Hepatocyte (in vitro differentiated cells): Measurements from ENCODE around the gene ANKRD39. TPM values are rescaled to one million over a fixed set of nuclear protein-coding genes. Genes with fewer than 3 reads are reported as not detected.

Experiments used
- DNase-seq: peaks from one replicate; pipeline ENCODE4 v3.0.0-alpha.2; 2016; ENCODE audit warnings: low spot score
- H2AFZ ChIP-seq: fragments of 200-600 bp; sonication (generic); 2 replicates; pipeline ENCODE4 v1.6.0; 2016; ENCODE audit warnings: antibody characterized with exemption, mild to moderate bottlenecking
- H3K27ac ChIP-seq: fragments of 200-600 bp; sonication (generic); 2 replicates; pipeline ENCODE4 v1.5.1; 2016; ENCODE audit warnings: mild to moderate bottlenecking
- H3K27me3 ChIP-seq: fragments of 200-600 bp; sonication (generic); 2 replicates; pipeline ENCODE4 v1.6.1; 2016
- H3K36me3 ChIP-seq: fragments of 200-600 bp; sonication (generic); replicated peaks from 2 replicates; pipeline ENCODE4 v1.5.1; 2016; ENCODE audit warnings: low read depth; ENCODE audit not compliant: insufficient read depth
- H3K4me1 ChIP-seq: fragments of 200-600 bp; sonication (generic); 2 replicates; pipeline ENCODE4 v1.5.1; 2016; ENCODE audit warnings: mild to moderate bottlenecking, moderate library complexity; ENCODE audit not compliant: insufficient read depth
- H3K4me2 ChIP-seq: fragments of 200-600 bp; sonication (generic); 2 replicates; pipeline ENCODE4 v1.6.0; 2016
- H3K4me3 ChIP-seq: fragments of 200-600 bp; sonication (generic); 2 replicates; pipeline ENCODE4 v1.5.1; 2016; ENCODE audit warnings: mild to moderate bottlenecking
- H3K79me2 ChIP-seq: fragments of 200-600 bp; sonication (generic); 2 replicates; pipeline ENCODE4 v1.6.0; 2017; ENCODE audit warnings: mild to moderate bottlenecking
- H3K9me2 ChIP-seq: fragments of 200-600 bp; sonication (generic); replicated peaks from 2 replicates; pipeline ENCODE4 v1.6.0; 2017; ENCODE audit warnings: mild to moderate bottlenecking; ENCODE audit not compliant: insufficient read depth
- H3K9me3 ChIP-seq: fragments of 200-600 bp; sonication (generic); 2 replicates; pipeline ENCODE4 v1.5.1; 2016; ENCODE audit warnings: low read depth, mild to moderate bottlenecking
- H4K20me1 ChIP-seq: fragments of 200-600 bp; sonication (generic); 2 replicates; pipeline ENCODE4 v1.6.0; 2016; ENCODE audit warnings: mild to moderate bottlenecking; ENCODE audit not compliant: insufficient read depth, poor library complexity, severe bottlenecking
- CTCF ChIP-seq: fragments of 200-600 bp; sonication (generic); IDR thresholded peaks from 2 replicates; pipeline ENCODE4 v1.5.1; 2016; ENCODE audit warnings: antibody characterized with exemption, mild to moderate bottlenecking; ENCODE audit not compliant: poor library complexity
- EZH2 ChIP-seq: fragments of 200-600 bp; sonication (generic); IDR thresholded peaks from 2 replicates; pipeline ENCODE4 v1.6.1; 2016; ENCODE audit warnings: antibody characterized with exemption, mild to moderate bottlenecking, borderline replicate concordance
- EZH2phosphoT487 ChIP-seq: fragments of 200-600 bp; sonication (generic); IDR thresholded peaks from one replicate; pipeline ENCODE4 v1.6.1; 2018; ENCODE audit warnings: antibody characterized with exemption, mild to moderate bottlenecking, low read depth, moderate library complexity; ENCODE audit not compliant: unreplicated experiment, severe bottlenecking
- WGBS: methylation state at CpG from one replicate; pipeline ENCODE4 v1.1.6; 2016; ENCODE audit warnings: low lambda C conversion rate; ENCODE audit errors: missing lambda C conversion rate; 5-methylcytosine and 5-hydroxymethylcytosine counted together
- polyA plus RNA-seq: library from polyadenylated mRNA; unstranded; fragments of >200 nt; fragmentation: Nextera tagmentation; extraction: Ambion mirVana; gene quantifications from 2 replicates; pipeline ENCODE4 v1.2.1, GENCODE V29; 2016
- total RNA-seq: library from RNA; depleted of rRNA; stranded (reverse); fragments of >200 nt; gene quantifications from 2 replicates; pipeline ENCODE4 v1.2.3, GENCODE V29; 2014

Gene ANKRD39
- total and polyA plus RNA-seq, 2 experiments from 2014 or later, result 13.6 to 25.6 TPM

GRCh38 chr2:96823198-96823597, 34.6 kb downstream of the ANKRD39 start:
- Histone ChIP-seq H3K36me3 (peaks cover 3% of the 10 kb centered on the region), H4K20me1 (peaks cover 50% of the 10 kb centered on the region), H3K4me3 (no peak overlapping the region), H3K4me2 (no peak overlapping the region), H3K27ac (no peak overlapping the region), H3K79me2 (peaks cover 77% of the 10 kb centered on the region), H2AFZ (no peak overlapping the region), H3K9me3 (no peaks in the 10 kb centered on the region), H3K9me2 (no peaks in the 10 kb centered on the region), H3K4me1 (peaks cover 50% of the 10 kb centered on the region), H3K27me3 (no peaks in the 10 kb centered on the region)
- TF ChIP-seq EZH2phosphoT487, result no peak
- TF ChIP-seq EZH2, result no peak
- TF ChIP-seq CTCF, result no peak
- DNase-seq, result no peak
- 74% methylated on average over 11 of the region's 11 CpGs for WGBS

- TF ChIP-seq CTCF (no peak), EZH2 (no peak), EZH2phosphoT487 (no peak)
- DNase-seq, result no peak
- H3K4me1 ChIP-seq, result peaks cover 54% of the 10 kb centered on the region
- no peaks in the 10 kb centered on the region for H3K27me3 ChIP-seq
- peaks cover 55% of the 10 kb centered on the region for H4K20me1 ChIP-seq
- no peaks in the 10 kb centered on the region for H3K9me3 ChIP-seq
- no peaks in the 10 kb centered on the region for H3K9me2 ChIP-seq
- H3K36me3 ChIP-seq, result peaks cover 3% of the 10 kb centered on the region
- peaks cover 81% of the 10 kb centered on the region for H3K79me2 ChIP-seq
- H3K4me3 ChIP-seq, result no peak overlapping the region
- H2AFZ ChIP-seq, result no peak overlapping the region
- WGBS, result 87% methylated on average over 4 of the region's 4 CpGs
- no peak overlapping the region for H3K4me2 ChIP-seq
- no peak overlapping the region for H3K27ac ChIP-seq
Measured at GRCh38 chr2:96822786-96823185, 35.0 kb downstream of the ANKRD39 start.

- Histone ChIP-seq H3K79me2 (peaks cover 85% of the 10 kb centered on the region), H3K4me3 (no peak overlapping the region), H4K20me1 (peaks cover 63% of the 10 kb centered on the region)
Measured at GRCh38 chr2:96821113-96821675, 36.6 kb downstream of the ANKRD39 start.

GRCh38 chr2:96819876-96820511, 37.8 kb downstream of the ANKRD39 start:
- H3K79me2 ChIP-seq, result peaks cover 73% of the 10 kb centered on the region
- no peak for DNase-seq
- no peaks in the 10 kb centered on the region for H3K9me3 ChIP-seq
- peaks cover 62% of the 10 kb centered on the region for H3K4me1 ChIP-seq
- H2AFZ ChIP-seq, result no peak overlapping the region
- no peaks in the 10 kb centered on the region for H3K9me2 ChIP-seq
- H3K36me3 ChIP-seq, result peaks cover 3% of the 10 kb centered on the region
- H4K20me1 ChIP-seq, result peaks cover 63% of the 10 kb centered on the region
- TF ChIP-seq EZH2, result no peak
- TF ChIP-seq EZH2phosphoT487, result no peak
- TF ChIP-seq CTCF, result no peak
- no peak overlapping the region for H3K4me3 ChIP-seq
- no peaks in the 10 kb centered on the region for H3K27me3 ChIP-seq
- peak overlapping the region; percentile 98 for H3K4me2 ChIP-seq
- 91% methylated on average over 12 of the region's 12 CpGs for WGBS
- H3K27ac ChIP-seq, result peak overlapping the region; percentile 81

More at GRCh38 chr2:96821113-96821675, 36.6 kb downstream of the ANKRD39 start:
- no peaks in the 10 kb centered on the region for H3K9me3 ChIP-seq
- no peak for DNase-seq
- H3K27me3 ChIP-seq, result no peaks in the 10 kb centered on the region
- H2AFZ ChIP-seq, result no peak overlapping the region
- WGBS, result 79% methylated on average over 11 of the region's 11 CpGs
- peak overlapping the region; percentile 98 for H3K4me2 ChIP-seq
- H3K4me1 ChIP-seq, result peaks cover 62% of the 10 kb centered on the region
- no peaks in the 10 kb centered on the region for H3K9me2 ChIP-seq
- no peak for TF ChIP-seq EZH2
- peaks cover 3% of the 10 kb centered on the region for H3K36me3 ChIP-seq
- peak overlapping the region; percentile 64 for H3K27ac ChIP-seq
